ENCODE measurements around the gene SLC30A10.
"Not testable (repeated sequence)": the region's sequence is repeated elsewhere in the genome, so short reads cannot be mapped to it uniquely, and the experiment has no call there.

SLC30A10 gene

GRCh38 chr1:219897914-219898313 is 30.4 kb downstream of the SLC30A10 start:
- Mint-ChIP-seq H3K27me3 (ENCODE audit: low read depth) (no peaks in the 10 kb centered on the region), H3K4me1 (no peaks in the 10 kb centered on the region), H3K36me3 (ENCODE audit: low read depth) (no peaks in the 10 kb centered on the region), H3K9me3 (no peaks in the 10 kb centered on the region), H3K4me3 (no peak overlapping the region), H3K27ac (no peak overlapping the region)
- TF ChIP-seq, protein P1, sequence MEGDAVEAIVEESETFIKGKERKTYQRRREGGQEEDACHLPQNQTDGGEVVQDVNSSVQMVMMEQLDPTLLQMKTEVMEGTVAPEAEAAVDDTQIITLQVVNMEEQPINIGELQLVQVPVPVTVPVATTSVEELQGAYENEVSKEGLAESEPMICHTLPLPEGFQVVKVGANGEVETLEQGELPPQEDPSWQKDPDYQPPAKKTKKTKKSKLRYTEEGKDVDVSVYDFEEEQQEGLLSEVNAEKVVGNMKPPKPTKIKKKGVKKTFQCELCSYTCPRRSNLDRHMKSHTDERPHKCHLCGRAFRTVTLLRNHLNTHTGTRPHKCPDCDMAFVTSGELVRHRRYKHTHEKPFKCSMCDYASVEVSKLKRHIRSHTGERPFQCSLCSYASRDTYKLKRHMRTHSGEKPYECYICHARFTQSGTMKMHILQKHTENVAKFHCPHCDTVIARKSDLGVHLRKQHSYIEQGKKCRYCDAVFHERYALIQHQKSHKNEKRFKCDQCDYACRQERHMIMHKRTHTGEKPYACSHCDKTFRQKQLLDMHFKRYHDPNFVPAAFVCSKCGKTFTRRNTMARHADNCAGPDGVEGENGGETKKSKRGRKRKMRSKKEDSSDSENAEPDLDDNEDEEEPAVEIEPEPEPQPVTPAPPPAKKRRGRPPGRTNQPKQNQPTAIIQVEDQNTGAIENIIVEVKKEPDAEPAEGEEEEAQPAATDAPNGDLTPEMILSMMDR (IDR thresholded peaks at IDR 0.05; ENCODE audit: unreplicated experiment in 3 of 3), result no peak

DNA sequence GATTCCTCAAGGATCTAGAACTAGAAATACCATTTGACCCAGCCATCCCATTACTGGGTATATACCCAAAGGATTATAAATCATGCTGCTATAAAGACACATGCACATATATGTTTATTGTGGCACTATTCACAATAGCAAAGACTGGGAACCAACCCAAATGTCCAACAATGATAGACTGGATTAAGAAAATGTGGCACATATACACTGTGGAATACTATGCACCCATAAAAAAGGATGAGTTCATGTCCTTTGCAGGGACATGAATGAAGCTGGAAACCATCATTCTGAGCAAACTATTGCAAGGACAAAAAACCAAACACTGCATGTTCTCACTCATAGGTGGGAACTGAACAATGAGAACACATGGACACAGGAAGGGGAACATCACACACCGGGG is 36.1 kb downstream of the SLC30A10 start:
- H3K36me3 Mint-ChIP-seq (ENCODE audit: low read depth); H3K27me3 Mint-ChIP-seq (ENCODE audit: low read depth); H3K9me3 Mint-ChIP-seq; H3K4me3 Mint-ChIP-seq; H3K4me1 Mint-ChIP-seq; H3K27ac Mint-ChIP-seq: not testable (repeated sequence)

GRCh38 chr1:219891846-219892245 is 36.5 kb downstream of the SLC30A10 start:
- H3K4me3 Mint-ChIP-seq; H3K27ac Mint-ChIP-seq; H3K4me1 Mint-ChIP-seq; H3K9me3 Mint-ChIP-seq; H3K27me3 Mint-ChIP-seq (ENCODE audit: low read depth); H3K36me3 Mint-ChIP-seq (ENCODE audit: low read depth): not testable (repeated sequence)

- H3K27me3 Mint-ChIP-seq (ENCODE audit: low read depth); H3K4me1 Mint-ChIP-seq; H3K4me3 Mint-ChIP-seq; H3K36me3 Mint-ChIP-seq (ENCODE audit: low read depth); H3K9me3 Mint-ChIP-seq; H3K27ac Mint-ChIP-seq: not testable (repeated sequence)
These were observed 39.7 kb downstream of the SLC30A10 start for GRCh38 chr1:219888667-219889066.

DNA sequence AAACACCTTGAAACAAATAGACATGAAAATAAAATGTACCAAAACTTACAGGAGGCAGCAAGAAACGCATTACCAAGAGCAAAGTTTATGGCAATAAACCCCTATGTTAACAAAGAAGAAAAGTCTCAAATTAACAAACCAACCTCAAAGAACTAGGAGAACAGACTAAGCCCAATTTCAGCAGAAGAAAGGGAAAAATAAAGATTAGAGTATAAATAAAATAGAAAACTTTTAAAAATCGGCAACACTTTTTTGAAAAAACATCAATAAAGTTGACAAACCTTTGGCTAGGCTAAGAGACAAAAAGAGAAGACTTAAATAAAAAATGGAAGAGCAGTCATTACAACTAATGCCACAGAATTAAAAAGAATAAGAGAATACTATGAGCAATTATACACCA is 42.7 kb downstream of the SLC30A10 start:
- Mint-ChIP-seq H3K4me1 (no peaks in the 10 kb centered on the region), H3K36me3 (ENCODE audit: low read depth) (no peaks in the 10 kb centered on the region), H3K27me3 (ENCODE audit: low read depth) (no peaks in the 10 kb centered on the region), H3K27ac (no peak overlapping the region), H3K4me3 (no peak overlapping the region), H3K9me3 (peaks cover 10% of the 10 kb centered on the region)
- TF ChIP-seq, protein P1 (IDR thresholded peaks at IDR 0.05; ENCODE audit: unreplicated experiment in 3 of 3), result no peak

- no peaks in the 10 kb centered on the region for H3K36me3 Mint-ChIP-seq (ENCODE audit: low read depth)
- H3K4me3 Mint-ChIP-seq, result no peak overlapping the region
- no peaks in the 10 kb centered on the region for H3K4me1 Mint-ChIP-seq
- no peak overlapping the region for H3K27ac Mint-ChIP-seq
- peaks cover 10% of the 10 kb centered on the region for H3K9me3 Mint-ChIP-seq
- TF ChIP-seq, protein P1 (IDR thresholded peaks at IDR 0.05; ENCODE audit: unreplicated experiment in 3 of 3), result no peak
- no peaks in the 10 kb centered on the region for H3K27me3 Mint-ChIP-seq (ENCODE audit: low read depth)
These were observed 44.7 kb downstream of the SLC30A10 start for GRCh38 chr1:219883400-219884332.

DNA sequence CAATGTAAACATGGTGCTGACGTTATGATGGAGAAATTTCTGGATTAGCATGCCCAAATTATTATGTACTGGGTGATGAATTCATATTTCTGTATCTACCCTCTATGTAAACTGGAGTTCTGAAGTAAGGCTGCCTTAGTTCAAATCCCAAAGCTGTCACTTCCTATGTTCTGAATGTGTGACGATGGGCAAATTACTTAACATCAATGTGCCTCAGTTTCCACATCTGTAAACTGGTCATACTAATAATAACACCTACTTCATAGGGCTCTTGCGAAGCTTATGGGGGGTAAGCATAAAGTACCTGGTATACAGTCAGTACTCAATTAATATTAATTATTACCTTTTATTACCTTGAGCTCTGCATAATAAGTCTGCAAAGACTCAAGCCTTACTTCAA is 45.6 kb downstream of the SLC30A10 start:
- H3K9me3 Mint-ChIP-seq, result peaks cover 10% of the 10 kb centered on the region
- no peak overlapping the region for H3K27ac Mint-ChIP-seq
- no peaks in the 10 kb centered on the region for H3K36me3 Mint-ChIP-seq (ENCODE audit: low read depth)
- no peak overlapping the region for H3K4me3 Mint-ChIP-seq
- no peaks in the 10 kb centered on the region for H3K4me1 Mint-ChIP-seq
- TF ChIP-seq, protein P1 (IDR thresholded peaks at IDR 0.05; ENCODE audit: unreplicated experiment in 3 of 3), result no peak
- H3K27me3 Mint-ChIP-seq (ENCODE audit: low read depth), result no peaks in the 10 kb centered on the region

Measured in nephron (organoid).